Measurements from ENCODE around the gene HBZ.

DNA sequence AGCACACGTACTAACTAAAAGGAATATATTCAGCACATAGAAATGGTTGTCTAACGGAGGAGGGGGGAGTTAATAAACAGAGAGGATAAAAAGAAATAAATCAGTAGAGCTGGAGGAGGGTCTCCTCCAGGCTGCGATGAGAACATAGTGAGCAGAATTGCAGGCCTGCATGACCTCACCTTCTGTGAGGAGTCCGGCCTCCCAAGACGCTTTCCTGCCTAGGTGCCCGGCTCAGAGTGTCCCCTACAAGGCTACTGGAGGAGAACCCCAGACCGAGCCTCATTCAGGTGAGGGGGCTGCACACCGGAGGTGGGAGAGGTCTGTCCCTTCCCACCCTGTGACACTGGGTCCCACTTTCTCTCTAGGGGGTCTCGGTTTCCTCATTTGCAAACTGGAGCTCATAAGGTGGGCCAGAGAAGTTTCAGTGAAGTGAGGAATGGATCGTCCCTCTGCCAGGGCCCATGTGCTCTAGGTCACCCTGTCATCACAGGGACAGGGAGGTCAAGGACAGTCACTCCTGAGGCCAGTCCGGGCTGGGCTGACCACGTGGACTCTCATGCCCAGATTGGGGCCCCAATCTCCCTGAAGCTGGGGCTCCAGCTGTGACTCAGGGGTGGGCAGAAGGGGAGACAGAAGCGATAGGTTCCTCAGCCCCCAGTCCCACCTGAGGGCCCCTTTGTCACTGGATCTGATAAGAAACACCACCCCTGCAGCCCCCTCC lies 10.0 kb downstream of the HBZ start:
- no peak for TF ChIP-seq MYNN (CRISPR knock-in tag; IDR thresholded peaks at IDR 0.05; ENCODE audit: low read depth)
- no peak for TF ChIP-seq FOXP1 (IDR thresholded peaks at IDR 0.05)
- TF ChIP-seq FOXP1 (CRISPR knock-in tag; IDR thresholded peaks at IDR 0.05): no peak
- no peak for TF ChIP-seq ZHX1 (CRISPR knock-in tag; IDR thresholded peaks at IDR 0.05; ENCODE audit: low read depth)
- no peak for TF ChIP-seq ZNF839 (CRISPR knock-in tag; IDR thresholded peaks at IDR 0.05; ENCODE audit: borderline replicate concordance)
- TF ChIP-seq FOXK1 (CRISPR knock-in tag; IDR thresholded peaks at IDR 0.05; ENCODE audit: borderline replicate concordance, low read depth): no peak
- TF ChIP-seq, protein P1, sequence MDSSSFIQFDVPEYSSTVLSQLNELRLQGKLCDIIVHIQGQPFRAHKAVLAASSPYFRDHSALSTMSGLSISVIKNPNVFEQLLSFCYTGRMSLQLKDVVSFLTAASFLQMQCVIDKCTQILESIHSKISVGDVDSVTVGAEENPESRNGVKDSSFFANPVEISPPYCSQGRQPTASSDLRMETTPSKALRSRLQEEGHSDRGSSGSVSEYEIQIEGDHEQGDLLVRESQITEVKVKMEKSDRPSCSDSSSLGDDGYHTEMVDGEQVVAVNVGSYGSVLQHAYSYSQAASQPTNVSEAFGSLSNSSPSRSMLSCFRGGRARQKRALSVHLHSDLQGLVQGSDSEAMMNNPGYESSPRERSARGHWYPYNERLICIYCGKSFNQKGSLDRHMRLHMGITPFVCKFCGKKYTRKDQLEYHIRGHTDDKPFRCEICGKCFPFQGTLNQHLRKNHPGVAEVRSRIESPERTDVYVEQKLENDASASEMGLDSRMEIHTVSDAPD (CRISPR knock-in tag; IDR thresholded peaks at IDR 0.05): no peak
- TF ChIP-seq HMG20B (CRISPR knock-in tag; conservative IDR thresholded peaks at IDR 0.05): no peak
- no peak for TF ChIP-seq CREB1 (IDR thresholded peaks at IDR 0.05)
- TF ChIP-seq CREB1 (CRISPR knock-in tag; IDR thresholded peaks at IDR 0.05): no peak
- TF ChIP-seq PBX2 (CRISPR knock-in tag; IDR thresholded peaks at IDR 0.05): no peak
- TF ChIP-seq ZNF34 (CRISPR knock-in tag; IDR thresholded peaks at IDR 0.05; ENCODE audit: borderline replicate concordance): no peak
- TF ChIP-seq, protein P2, sequence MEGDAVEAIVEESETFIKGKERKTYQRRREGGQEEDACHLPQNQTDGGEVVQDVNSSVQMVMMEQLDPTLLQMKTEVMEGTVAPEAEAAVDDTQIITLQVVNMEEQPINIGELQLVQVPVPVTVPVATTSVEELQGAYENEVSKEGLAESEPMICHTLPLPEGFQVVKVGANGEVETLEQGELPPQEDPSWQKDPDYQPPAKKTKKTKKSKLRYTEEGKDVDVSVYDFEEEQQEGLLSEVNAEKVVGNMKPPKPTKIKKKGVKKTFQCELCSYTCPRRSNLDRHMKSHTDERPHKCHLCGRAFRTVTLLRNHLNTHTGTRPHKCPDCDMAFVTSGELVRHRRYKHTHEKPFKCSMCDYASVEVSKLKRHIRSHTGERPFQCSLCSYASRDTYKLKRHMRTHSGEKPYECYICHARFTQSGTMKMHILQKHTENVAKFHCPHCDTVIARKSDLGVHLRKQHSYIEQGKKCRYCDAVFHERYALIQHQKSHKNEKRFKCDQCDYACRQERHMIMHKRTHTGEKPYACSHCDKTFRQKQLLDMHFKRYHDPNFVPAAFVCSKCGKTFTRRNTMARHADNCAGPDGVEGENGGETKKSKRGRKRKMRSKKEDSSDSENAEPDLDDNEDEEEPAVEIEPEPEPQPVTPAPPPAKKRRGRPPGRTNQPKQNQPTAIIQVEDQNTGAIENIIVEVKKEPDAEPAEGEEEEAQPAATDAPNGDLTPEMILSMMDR (CRISPR knock-in tag; IDR thresholded peaks at IDR 0.05): no peak
